Suprapubic skin (tissue), 4 donors: Measurements from ENCODE around the gene SMCO1. TPM values are rescaled to one million over a fixed set of nuclear protein-coding genes. Genes with fewer than 3 reads are reported as not detected.
"Not testable (repeated sequence)": the region's sequence is repeated elsewhere in the genome, so short reads cannot be mapped to it uniquely, and the experiment has no call there.

ENCODE experiments used
- DNase-seq, 2 donors: peaks; one replicate each; pipeline ENCODE4 v3.0.0-alpha.2; 2019; ENCODE audit warnings: low spot score in 2 of 2
- H3K27ac ChIP-seq: fragments of 200-600 bp; sonication (generic); one replicate; pipeline ENCODE4 v1.5.1; 2019
- H3K27me3 ChIP-seq: fragments of 200-600 bp; sonication (generic); one replicate; pipeline ENCODE4 v1.5.1; 2019
- H3K36me3 ChIP-seq: fragments of 200-600 bp; sonication (generic); one replicate; pipeline ENCODE4 v1.5.1; 2019
- H3K4me1 ChIP-seq: fragments of 200-600 bp; sonication (generic); one replicate; pipeline ENCODE4 v1.5.1; 2019
- H3K4me3 ChIP-seq: fragments of 200-600 bp; sonication (generic); one replicate; pipeline ENCODE4 v1.5.1; 2019; ENCODE audit warnings: mild to moderate bottlenecking
- H3K9me3 ChIP-seq: fragments of 200-600 bp; sonication (generic); one replicate; pipeline ENCODE4 v1.5.1; 2019
- EP300 ChIP-seq: sonication (generic); formaldehyde crosslinking; IDR thresholded peaks from one replicate; pipeline ENCODE4 v1.6.1; 2017; ENCODE audit warnings: antibody characterized with exemption
- POLR2A ChIP-seq, 2 donors: fragments of 450-650 bp; IDR thresholded peaks; one replicate each; pipeline ENCODE4 v1.6.1; 2017; ENCODE audit warnings: antibody characterized with exemption in 2 of 2, mild to moderate bottlenecking in 2 of 2, moderate library complexity in 2 of 2
- POLR2AphosphoS5 ChIP-seq, 3 donors: sonication (generic); formaldehyde crosslinking; IDR thresholded peaks; one replicate each; pipeline ENCODE4 v1.6.1; 2017; ENCODE audit warnings: antibody characterized with exemption in 3 of 3
- WGBS: methylation state at CpG from one replicate; pipeline ENCODE4 v1.1.5; 2018; 5-methylcytosine and 5-hydroxymethylcytosine counted together
- total RNA-seq, 4 donors: library from RNA; depleted of rRNA; stranded (reverse); fragments of >200 nt; gene quantifications; one replicate each; pipeline ENCODE4 v1.1.0, GENCODE V29; 2016
- TF ChIP-seq, protein P1 (sequence below), 2 donors: fragments of 200-600 bp in 1 of 2; fragments of 450-650 bp in 1 of 2; sonication (generic) in 1 of 2; IDR thresholded peaks; one replicate each; pipeline ENCODE4 v1.5.1; 2016 to 2019; ENCODE audit warnings: antibody characterized with exemption in 2 of 2, mild to moderate bottlenecking in 1 of 2, moderate library complexity in 1 of 2

SMCO1 gene
- total RNA-seq, 4 donors from 2014 or later: not detected

DNA sequence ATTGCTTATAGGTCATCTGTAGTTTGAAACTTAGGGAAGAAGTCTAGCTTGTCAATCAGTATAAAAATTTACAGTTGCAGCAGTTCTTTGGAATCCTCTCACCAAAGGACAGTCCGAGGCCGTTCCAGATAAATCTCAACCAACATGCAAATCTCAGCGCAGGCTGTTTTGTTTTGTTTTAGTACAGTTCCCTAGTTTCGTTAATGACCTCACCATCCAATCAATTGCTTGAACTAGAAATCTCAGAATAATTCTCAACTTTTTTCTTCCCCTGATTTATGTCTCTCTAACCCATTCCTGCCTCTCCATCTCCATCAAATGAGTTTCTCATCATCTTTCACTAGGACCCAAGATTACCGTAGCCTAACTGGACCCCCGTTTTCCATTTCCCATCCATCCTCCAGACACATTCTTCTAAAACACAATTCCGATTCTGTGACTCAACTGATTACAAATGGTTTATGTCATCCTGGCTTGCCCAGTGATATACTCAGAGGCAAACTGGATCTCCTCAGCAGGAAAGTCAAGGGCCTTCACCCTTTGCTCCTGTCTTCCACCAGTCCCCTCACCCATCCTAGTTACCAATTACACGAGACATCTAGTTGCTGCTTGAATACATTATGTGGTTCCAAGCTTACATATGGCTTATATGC, 1.3 kb downstream of the SMCO1 start:
- TF ChIP-seq, protein P1, sequence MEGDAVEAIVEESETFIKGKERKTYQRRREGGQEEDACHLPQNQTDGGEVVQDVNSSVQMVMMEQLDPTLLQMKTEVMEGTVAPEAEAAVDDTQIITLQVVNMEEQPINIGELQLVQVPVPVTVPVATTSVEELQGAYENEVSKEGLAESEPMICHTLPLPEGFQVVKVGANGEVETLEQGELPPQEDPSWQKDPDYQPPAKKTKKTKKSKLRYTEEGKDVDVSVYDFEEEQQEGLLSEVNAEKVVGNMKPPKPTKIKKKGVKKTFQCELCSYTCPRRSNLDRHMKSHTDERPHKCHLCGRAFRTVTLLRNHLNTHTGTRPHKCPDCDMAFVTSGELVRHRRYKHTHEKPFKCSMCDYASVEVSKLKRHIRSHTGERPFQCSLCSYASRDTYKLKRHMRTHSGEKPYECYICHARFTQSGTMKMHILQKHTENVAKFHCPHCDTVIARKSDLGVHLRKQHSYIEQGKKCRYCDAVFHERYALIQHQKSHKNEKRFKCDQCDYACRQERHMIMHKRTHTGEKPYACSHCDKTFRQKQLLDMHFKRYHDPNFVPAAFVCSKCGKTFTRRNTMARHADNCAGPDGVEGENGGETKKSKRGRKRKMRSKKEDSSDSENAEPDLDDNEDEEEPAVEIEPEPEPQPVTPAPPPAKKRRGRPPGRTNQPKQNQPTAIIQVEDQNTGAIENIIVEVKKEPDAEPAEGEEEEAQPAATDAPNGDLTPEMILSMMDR (IDR thresholded peaks at IDR 0.05): no peak
- no peak for TF ChIP-seq POLR2AphosphoS5 (IDR thresholded peaks at IDR 0.05)
- TF ChIP-seq POLR2A (IDR thresholded peaks at IDR 0.05): no peak
- no peak for TF ChIP-seq EP300
- H3K36me3 ChIP-seq: no peaks in the 10 kb centered on the region
- no peaks in the 10 kb centered on the region for H3K27me3 ChIP-seq
- no peaks in the 10 kb centered on the region for H3K9me3 ChIP-seq
- no peak overlapping the region for H3K27ac ChIP-seq
- no peaks in the 10 kb centered on the region for H3K4me1 ChIP-seq
- 90% methylated on average over 8 of the region's 8 CpGs for WGBS
- H3K4me3 ChIP-seq: no peak overlapping the region
- no peak for DNase-seq

DNA sequence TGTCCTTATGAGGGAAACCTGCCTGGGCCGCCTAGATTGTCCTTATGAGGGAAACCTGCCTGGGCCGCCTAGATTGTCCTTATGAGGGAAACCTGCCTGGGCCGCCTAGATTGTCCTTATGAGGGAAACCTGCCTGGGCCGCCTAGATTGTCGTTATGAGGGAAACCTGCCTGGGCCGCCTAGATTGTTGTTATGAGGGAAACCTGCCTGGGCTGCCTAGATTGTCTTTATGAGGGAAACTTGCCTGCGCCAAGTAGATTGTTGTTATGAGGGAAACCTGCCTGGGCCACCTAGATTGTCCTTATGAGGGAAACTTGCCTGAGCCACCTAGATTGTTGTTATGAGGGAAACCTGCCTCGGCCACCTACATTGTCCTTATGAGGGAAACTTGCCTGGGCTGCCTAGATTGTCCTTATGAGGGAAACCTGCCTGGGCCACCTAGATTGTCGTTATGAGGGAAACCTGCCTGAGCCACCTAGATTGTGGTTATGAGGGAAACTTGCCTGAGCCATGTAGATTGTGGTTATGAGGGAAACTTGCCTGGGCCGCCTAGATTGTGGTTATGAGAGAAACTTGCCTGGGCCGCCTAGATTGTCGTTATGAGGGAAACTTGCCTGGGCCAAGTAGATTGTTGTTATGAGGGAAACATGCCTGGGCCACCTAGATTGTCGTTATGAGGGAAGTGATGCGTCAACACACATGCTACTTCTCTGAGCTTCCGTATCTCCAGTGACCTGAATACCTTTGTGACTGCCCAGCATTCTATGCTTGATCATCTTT, 3.3 kb downstream of the SMCO1 start:
- 45% methylated on average over 9 of the region's 15 CpGs for WGBS
- H3K4me1 ChIP-seq, H3K4me3 ChIP-seq, H3K9me3 ChIP-seq, H3K36me3 ChIP-seq, H3K27me3 ChIP-seq, DNase-seq: not testable (repeated sequence)
- peak overlapping the region; percentile 60 for H3K27ac ChIP-seq

DNA sequence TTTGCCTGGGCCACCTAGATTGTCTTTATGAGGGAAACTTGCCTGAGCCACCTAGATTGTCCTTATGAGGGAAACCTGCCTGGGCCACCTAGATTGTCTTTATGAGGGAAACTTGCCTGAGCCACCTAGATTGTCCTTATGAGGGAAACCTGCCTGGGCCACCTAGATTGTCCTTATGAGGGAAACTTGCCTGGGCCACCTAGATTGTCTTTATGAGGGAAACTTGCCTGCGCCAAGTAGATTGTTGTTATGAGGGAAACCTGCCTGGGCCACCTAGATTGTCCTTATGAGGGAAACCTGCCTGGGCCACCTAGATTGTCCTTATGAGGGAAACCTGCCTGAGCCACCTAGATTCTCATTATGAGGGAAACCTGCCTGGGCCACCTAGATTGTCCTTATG, 4.0 kb downstream of the SMCO1 start:
- H3K27ac ChIP-seq, H3K27me3 ChIP-seq, H3K4me1 ChIP-seq, H3K9me3 ChIP-seq, H3K36me3 ChIP-seq, H3K4me3 ChIP-seq, DNase-seq: not testable (repeated sequence)
- WGBS: 91% methylated on average over 1 of the region's 1 CpG

DNA sequence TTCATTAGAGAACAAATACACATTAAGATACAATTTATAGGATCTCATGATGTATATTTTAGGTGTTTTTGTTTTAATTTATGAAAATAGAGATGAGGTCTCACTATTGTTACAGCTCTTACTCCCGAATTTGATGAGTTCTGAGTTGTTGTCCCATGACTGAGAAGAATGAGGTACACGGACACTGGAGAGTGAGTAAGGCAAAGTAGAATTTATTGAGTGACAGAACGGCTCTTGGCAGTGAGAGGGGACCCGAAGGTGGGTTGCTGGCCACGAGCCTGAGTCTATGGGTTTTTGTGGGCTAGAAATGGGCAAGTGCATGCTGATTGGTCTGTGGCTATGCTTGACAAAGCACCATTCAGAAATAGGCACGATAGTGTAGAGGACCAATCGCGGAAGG, 8.5 kb downstream of the SMCO1 start:
- no peaks in the 10 kb centered on the region for H3K27me3 ChIP-seq
- no peak for DNase-seq
- no peaks in the 10 kb centered on the region for H3K36me3 ChIP-seq
- H3K4me3 ChIP-seq: no peak overlapping the region
- no peak overlapping the region for H3K27ac ChIP-seq
- no peaks in the 10 kb centered on the region for H3K9me3 ChIP-seq
- H3K4me1 ChIP-seq: peaks cover 6% of the 10 kb centered on the region
- WGBS: 89% methylated on average over 8 of the region's 8 CpGs
- no peak for TF ChIP-seq POLR2AphosphoS5 (IDR thresholded peaks at IDR 0.05)
- TF ChIP-seq POLR2A (IDR thresholded peaks at IDR 0.05): no peak
- no peak for TF ChIP-seq EP300
- TF ChIP-seq, protein P1 (IDR thresholded peaks at IDR 0.05): no peak

DNA sequence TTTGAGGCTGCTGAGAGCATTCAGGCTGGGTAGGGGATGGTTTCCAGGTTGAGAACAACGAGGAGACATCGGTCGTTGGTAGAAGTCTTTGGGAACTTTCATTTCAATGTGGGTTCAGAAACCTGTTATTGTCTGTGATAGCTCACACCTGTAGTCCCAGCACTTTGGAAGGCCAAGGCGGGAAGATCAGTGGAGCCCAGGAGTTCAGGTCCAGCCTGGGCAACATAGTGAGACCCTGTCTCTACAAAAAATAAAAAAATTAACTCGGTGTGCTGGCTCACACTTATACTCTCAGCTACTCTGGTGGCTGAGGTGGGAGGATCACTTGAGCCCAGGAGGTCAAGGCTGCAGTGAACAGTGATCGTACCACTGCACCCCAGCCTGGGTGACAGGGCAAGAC, 10.6 kb downstream of the SMCO1 start:
- DNase-seq: no peak
- H3K9me3 ChIP-seq: no peaks in the 10 kb centered on the region
- no peaks in the 10 kb centered on the region for H3K36me3 ChIP-seq
- WGBS: 98% methylated on average over 6 of the region's 6 CpGs
- TF ChIP-seq, protein P1 (IDR thresholded peaks at IDR 0.05): no peak
- TF ChIP-seq POLR2AphosphoS5 (IDR thresholded peaks at IDR 0.05): no peak
- no peak for TF ChIP-seq POLR2A (IDR thresholded peaks at IDR 0.05)
- no peak for TF ChIP-seq EP300
- no peaks in the 10 kb centered on the region for H3K27me3 ChIP-seq
- H3K4me3 ChIP-seq: no peak overlapping the region
- no peak overlapping the region for H3K27ac ChIP-seq
- H3K4me1 ChIP-seq: peaks cover 26% of the 10 kb centered on the region

DNA sequence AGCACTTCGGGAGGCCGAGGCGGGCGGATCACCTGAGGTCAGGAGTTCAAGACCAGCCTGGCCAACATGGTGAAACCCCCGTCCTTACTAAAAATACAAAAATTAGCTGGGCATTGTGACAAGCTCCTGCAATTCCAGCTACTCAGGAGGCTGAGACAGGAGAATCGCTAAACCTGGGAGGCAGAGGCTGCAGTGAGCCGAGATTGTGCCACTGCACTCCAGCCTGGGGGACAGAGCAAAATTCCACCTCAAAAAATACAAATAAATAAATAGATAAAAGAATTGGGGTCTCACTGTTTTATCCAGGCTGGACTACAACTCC, 11.1 kb downstream of the SMCO1 start:
- DNase-seq, H3K36me3 ChIP-seq, H3K9me3 ChIP-seq, H3K27me3 ChIP-seq: not testable (repeated sequence)
- Histone ChIP-seq H3K4me1 (peaks cover 31% of the 10 kb centered on the region), H3K27ac (peak overlapping the region; percentile 95), H3K4me3 (peak overlapping the region; percentile 92)
- WGBS: 28% methylated on average over 7 of the region's 7 CpGs
